ENCODE measurements around the gene STOML1.

- TF ChIP-seq ZFP91 (CRISPR knock-in tag; IDR thresholded peaks at IDR 0.05), result no peak
- no peak for TF ChIP-seq ATF1 (CRISPR knock-in tag; IDR thresholded peaks at IDR 0.05)
- TF ChIP-seq ATF1 (tag; IDR thresholded peaks at IDR 0.05), result no peak
- no peak for TF ChIP-seq POLR2A (conservative IDR thresholded peaks at IDR 0.05)
Observed at GRCh38 chr15:73947651-73948050, 44.4 kb downstream of the STOML1 start.
